Measurements from ENCODE around the gene ADCYAP1R1.

- TF ChIP-seq POLR2A (IDR thresholded peaks at IDR 0.05; ENCODE audit: low read length) (no peak), GATA1 (IDR thresholded peaks at IDR 0.05; ENCODE audit: low read depth, low read length) (no peak)
Observed at GRCh38 chr7:31058122-31058521, 6.0 kb downstream of the ADCYAP1R1 start.

Measured in erythroblast (primary cell).